Stimulated activated CD4-positive, alpha-beta T cell treated with anti-CD3 and anti-CD28 coated beads, TNF-alpha, amount 100 ng/mL, for 24 hours (primary cell): Measurements from ENCODE around the gene SCFD2.
"Not testable (repeated sequence)": the region's sequence is repeated elsewhere in the genome, so short reads cannot be mapped to it uniquely, and the experiment has no call there.

ENCODE experiments used
- DNase-seq, 3 experiments: peaks; one replicate each; pipeline ENCODE4 v3.0.0-alpha.2; 2020; ENCODE audit warnings: low read depth in 3 of 3

Gene SCFD2

DNA sequence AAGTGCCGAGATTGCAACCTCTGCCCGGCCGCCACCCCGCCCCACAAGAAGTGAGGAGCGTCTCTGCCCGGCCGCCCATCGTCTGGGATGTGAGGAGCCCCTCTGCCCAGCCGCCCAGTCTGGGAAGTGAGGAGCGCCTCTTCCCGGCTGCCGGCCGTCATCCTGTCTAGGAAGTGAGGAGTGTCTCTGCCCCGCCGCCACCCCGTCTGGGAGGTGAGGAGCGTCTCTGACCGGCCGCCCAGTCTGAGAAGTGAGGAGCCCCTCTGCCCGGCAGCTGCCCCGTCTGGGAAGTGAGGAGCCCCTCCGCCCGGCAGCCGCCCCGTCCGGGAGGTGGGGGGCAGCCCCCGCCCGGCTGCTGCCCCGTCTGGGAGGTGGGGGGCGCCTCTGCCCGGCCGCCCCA lies 226.6 kb downstream of the SCFD2 start:
- DNase-seq, result not testable (repeated sequence)

DNA sequence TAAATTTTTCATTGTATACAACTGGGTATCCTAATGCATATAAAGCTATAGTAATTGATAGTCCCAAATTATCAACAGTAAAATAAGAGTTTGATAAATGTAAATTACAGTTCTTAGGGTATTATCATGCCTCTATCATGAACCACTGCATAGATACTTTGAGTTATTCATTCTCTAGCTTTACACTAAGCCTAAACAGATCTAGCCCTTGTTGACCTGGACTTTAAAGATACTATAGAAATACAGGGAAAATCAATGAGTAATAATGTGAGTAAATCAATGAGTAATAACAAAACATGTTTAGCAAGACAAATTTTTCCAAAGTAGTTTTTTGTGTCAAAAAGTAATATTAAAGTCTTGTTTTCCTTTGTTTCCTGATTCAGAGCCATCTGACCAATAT lies 228.4 kb downstream of the SCFD2 start:
- no peak for DNase-seq

- DNase-seq, result no peak
Observed at GRCh38 chr4:53136954-53137353, 228.9 kb downstream of the SCFD2 start.

DNA sequence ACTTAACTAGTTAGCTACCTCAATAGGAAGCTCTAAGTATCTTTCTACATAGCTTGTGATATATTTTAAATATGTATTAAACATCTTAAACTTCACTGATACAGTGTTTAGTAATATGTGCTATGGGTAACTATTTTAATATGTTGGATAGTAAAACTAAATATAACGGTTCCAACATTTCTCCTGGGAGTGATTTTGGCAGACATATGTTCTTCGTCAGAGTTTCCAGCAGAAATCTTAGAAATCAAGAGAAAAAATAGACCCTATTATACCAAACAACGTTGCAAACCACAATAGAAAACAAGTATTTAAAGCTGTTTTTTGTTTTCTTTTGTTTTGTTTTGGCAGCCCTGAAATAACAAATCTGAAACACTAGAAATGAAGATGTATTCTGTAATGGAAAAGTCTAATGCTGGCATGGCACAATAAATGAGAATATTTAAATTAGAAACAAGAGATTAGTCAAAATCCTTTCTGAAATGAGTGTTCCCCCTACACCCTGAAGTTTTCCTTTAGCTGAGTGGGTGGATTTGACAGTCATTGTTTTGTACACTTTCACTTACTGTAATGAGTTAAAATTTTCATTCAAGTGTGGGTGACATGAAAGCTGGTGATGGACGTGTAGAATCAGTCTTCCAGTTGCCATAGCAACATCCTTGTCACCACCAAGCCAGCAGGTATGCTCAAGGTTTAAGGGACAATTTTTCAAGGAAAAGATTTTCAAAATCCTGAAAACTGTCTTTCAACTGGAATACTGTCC lies 233.5 kb downstream of the SCFD2 start:
- peak in 1 of 3 experiments; percentile 22 for DNase-seq

GRCh38 chr4:53131562-53131925 lies 234.3 kb downstream of the SCFD2 start:
- no peak for DNase-seq

DNA sequence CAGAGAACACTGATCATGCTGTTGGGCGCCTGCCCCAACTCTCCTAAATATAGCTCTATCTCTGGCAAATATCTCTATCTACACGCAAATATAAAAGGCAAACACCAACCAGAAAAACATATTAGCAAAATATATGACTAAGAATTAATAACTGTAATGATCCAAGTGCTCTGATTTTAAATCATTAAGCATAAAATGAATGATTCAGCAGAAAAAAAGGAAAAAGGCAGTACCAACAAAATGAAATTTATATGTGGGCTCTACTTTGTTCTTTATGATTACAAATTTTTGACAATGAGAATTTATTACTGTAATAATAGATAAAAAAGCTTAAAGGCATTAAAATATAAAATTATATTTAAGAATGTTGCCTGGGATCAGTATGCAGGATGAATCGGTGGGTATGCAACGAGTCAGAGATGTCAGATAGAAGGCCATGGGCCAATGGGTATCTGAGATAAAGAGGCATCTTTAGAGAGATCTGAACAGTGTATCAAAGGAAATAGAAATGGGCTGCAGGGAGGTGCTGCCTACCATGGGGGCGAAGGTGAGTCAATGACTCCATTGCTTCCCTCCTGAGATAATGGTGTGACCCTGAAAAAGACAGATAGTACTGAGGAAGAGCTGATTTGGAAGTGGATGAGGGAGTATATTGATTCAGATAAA lies 234.8 kb downstream of the SCFD2 start:
- DNase-seq, result no peak

GRCh38 chr4:53128706-53129357 lies 237.0 kb downstream of the SCFD2 start:
- no peak for DNase-seq

DNA sequence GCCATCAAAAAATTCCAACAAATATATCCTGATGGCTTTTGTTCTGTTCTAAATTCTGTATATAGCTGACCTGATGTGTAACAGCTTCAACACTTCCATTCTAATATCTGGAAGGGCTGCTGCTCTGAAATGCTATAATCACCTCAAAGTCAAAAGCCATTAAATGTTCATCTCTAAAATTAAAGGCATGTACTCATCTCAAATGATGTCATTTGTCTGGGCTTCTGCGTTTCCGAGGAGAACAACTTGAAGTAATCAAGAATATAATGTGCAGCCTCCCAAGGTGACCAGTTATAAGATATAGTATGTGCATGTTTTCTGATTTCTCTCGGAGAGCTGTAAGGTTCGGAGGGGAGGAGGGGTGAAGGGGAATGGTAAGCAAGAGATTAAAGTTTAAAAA lies 237.6 kb downstream of the SCFD2 start:
- no peak for DNase-seq

- DNase-seq, result no peak
Observed at GRCh38 chr4:53127365-53127764, 238.5 kb downstream of the SCFD2 start.

- no peak for DNase-seq
Observed at GRCh38 chr4:53126099-53126498, 239.8 kb downstream of the SCFD2 start.

GRCh38 chr4:53123819-53124218 lies 242.0 kb downstream of the SCFD2 start:
- DNase-seq, result no peak

DNA sequence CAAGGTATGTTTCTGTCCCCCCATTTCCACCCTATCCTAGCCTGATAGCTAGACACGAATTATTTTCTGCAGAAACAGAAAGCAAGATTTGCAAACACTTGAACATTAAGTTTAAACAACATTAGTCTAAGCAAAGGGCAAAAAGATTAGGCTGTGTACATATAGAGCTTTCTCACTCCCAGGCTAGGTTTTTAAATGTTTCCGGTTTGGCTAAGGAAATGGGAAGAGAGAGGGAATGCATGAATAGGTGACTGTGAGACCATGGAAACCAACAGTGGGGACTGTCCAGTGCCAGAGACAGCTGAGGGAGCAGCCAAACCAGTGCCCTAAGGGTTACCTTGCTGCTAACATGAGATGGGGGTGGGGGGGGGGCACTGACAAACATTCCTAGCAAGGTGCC lies 242.7 kb downstream of the SCFD2 start:
- DNase-seq, result no peak

- no peak for DNase-seq
Observed at GRCh38 chr4:53122280-53123116, 243.4 kb downstream of the SCFD2 start.

DNA sequence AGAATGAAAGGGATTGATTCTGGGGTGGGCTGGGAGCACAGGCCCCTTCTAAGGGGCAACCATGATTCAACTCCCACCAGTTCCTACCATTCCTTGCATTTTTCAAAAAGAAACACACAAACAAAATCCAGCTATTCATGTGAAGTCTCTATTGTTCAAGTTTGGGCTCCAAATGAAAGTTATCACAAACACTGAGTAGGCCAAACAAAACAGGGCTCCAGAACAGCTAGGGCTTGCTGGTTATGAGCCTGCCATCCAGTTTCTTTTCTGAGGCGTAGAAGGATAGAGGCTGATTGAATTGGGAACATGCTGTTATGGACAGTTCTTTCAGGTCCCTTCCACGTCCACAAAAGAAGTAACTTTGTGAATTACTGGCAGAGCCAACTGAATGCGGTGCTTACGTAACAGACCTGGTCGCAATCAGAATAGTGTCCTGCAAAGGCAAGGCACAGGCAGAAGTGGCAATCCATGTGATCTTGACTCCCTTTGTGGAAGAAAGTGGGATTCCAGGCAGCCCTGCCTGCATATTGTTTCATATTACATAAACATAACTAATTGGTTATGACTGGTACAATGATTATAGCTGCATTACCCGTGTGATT lies 244.5 kb downstream of the SCFD2 start:
- DNase-seq, result no peak

GRCh38 chr4:53120778-53121177 lies 245.1 kb downstream of the SCFD2 start:
- no peak for DNase-seq

- DNase-seq, result no peak
Observed at GRCh38 chr4:53119680-53120079, 246.2 kb downstream of the SCFD2 start.

GRCh38 chr4:53118676-53119075 lies 247.2 kb downstream of the SCFD2 start:
- DNase-seq, result no peak

DNA sequence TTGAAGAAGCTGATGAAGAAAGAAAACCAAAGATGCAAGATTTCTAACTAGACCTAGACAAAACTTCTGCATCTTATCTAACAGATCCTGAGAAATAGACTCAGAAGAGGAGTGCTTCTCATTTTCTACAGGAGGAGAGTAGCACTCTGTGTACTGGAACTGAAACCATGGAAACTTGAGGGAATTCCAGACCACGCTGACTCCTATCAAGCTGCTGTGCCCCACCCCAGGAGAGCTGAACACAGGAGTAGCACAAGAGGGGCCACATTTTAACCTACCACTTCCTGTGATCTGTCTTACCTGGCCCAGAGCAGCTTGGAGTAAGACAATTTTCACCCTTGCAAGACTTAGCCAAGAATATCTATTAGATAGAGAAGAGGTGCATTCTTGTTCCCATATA lies 248.9 kb downstream of the SCFD2 start:
- no peak for DNase-seq

DNA sequence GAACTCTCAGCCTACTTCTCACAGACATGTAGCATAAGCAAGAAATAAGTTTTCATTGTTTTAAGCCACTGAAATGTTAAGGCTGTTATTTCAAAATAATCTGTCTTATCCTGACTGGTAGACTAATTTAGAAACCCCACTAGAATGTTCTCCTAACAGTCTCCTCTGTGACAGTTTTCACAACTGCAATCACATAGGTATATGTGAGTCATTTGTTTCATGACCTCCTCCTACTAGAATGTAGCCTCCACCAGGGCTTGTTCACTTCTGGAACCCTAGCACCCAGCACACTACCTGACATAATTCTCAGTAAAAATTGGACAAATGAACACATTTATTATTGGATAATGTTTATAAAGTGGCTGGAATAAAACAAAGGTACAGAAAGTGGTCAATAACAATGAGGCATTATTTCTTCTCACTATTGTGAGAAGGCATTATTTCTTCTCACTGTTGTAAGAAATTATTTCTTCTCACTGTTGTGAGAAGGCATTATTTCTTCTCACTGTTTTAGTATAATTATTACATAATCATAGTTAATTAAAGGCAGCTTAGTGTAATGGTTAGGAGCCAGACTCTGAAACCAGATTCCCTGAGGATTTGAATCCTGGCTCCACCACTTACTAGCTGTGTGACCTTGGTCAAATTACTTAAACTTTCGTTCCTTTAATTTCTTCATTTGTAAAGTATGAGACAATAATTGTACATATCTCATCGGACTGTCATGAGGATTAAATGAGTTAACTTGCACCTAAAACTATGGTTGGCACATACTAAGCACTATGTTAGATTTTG lies 252.2 kb downstream of the SCFD2 start:
- no peak for DNase-seq

- no peak for DNase-seq
Observed at GRCh38 chr4:53105313-53105712, 260.5 kb downstream of the SCFD2 start.

- no peak for DNase-seq
Observed at GRCh38 chr4:53103481-53103880, 262.4 kb downstream of the SCFD2 start.
